Esophagus muscularis mucosa (tissue), 4 donors: Measurements from ENCODE around the gene A3GALT2.
A peak's percentile ranks its signal among the peaks of the same experiment; 100 is the strongest.

Experiments used
- CTCF ChIP-seq, 3 experiments: fragments of 200-600 bp in 2 of 3; fragments of 450-650 bp in 1 of 3; sonication (generic) in 2 of 3; IDR thresholded peaks; one replicate each; pipeline ENCODE4 v1.5.1; 2017 to 2019; ENCODE audit warnings: antibody characterized with exemption in 3 of 3, mild to moderate bottlenecking in 2 of 3, moderate library complexity in 1 of 3
- EP300 ChIP-seq: sonication (generic); formaldehyde crosslinking; IDR thresholded peaks from one replicate; pipeline ENCODE4 v1.6.1; 2017; ENCODE audit warnings: antibody characterized with exemption
- POLR2A ChIP-seq: fragments of 450-650 bp; IDR thresholded peaks from one replicate; pipeline ENCODE4 v1.6.1; 2017; ENCODE audit warnings: antibody characterized with exemption, moderate library complexity, mild to moderate bottlenecking, low read depth

- TF ChIP-seq POLR2A (peak; percentile 89), CTCF (IDR thresholded peaks at IDR 0.05) (no peak), EP300 (no peak)
Observed at GRCh38 chr1:33346927-33347649, 26.2 kb upstream of the A3GALT2 start.
